ENCODE results near the gene GPR17.

The GPR17 gene

GRCh38 chr2:127641846-127642507 lies 4.0 kb upstream of the GPR17 start:
- DNase-seq (ENCODE audit: low read depth) = no peak

GRCh38 chr2:127642706-127643438 lies 3.1 kb upstream of the GPR17 start:
- DNase-seq (ENCODE audit: low read depth) = no peak

- DNase-seq (ENCODE audit: low read depth) = no peak
Observed at GRCh38 chr2:127643439-127644065, 2.4 kb upstream of the GPR17 start.

GRCh38 chr2:127644066-127645025 lies 1.6 kb upstream of the GPR17 start:
- no peak for DNase-seq (ENCODE audit: low read depth)

- DNase-seq (ENCODE audit: low read depth) = no peak
Observed at GRCh38 chr2:127645026-127645394, 943 bp upstream of the GPR17 start.

- no peak for DNase-seq (ENCODE audit: low read depth)
Observed at GRCh38 chr2:127646487-127647241, 711 bp downstream of the GPR17 start.

GRCh38 chr2:127647242-127648190 lies 1.6 kb downstream of the GPR17 start:
- DNase-seq (ENCODE audit: low read depth) = no peak

GRCh38 chr2:127648321-127648720 lies 2.4 kb downstream of the GPR17 start:
- DNase-seq (ENCODE audit: low read depth) = no peak

- no peak for DNase-seq (ENCODE audit: low read depth)
Observed at GRCh38 chr2:127649100-127649611, 3.2 kb downstream of the GPR17 start.

- peak; percentile 79 for DNase-seq (ENCODE audit: low read depth)
Observed at GRCh38 chr2:127649684-127650040, 3.7 kb downstream of the GPR17 start.

- no peak for DNase-seq (ENCODE audit: low read depth)
Observed at GRCh38 chr2:127650041-127650784, 4.3 kb downstream of the GPR17 start.

GRCh38 chr2:127650785-127651380 lies 4.9 kb downstream of the GPR17 start:
- DNase-seq (ENCODE audit: low read depth) = no peak

- DNase-seq (ENCODE audit: low read depth) = no peak
Observed at GRCh38 chr2:127651381-127651809, 5.4 kb downstream of the GPR17 start.

GRCh38 chr2:127651971-127652550 lies 6.1 kb downstream of the GPR17 start:
- DNase-seq (ENCODE audit: low read depth) = no peak

- no peak for DNase-seq (ENCODE audit: low read depth)
Observed at GRCh38 chr2:127652786-127653357, 6.9 kb downstream of the GPR17 start.

- DNase-seq (ENCODE audit: low read depth) = no peak
Observed at GRCh38 chr2:127653421-127654083, 7.6 kb downstream of the GPR17 start.

GRCh38 chr2:127654084-127654837 lies 8.3 kb downstream of the GPR17 start:
- DNase-seq (ENCODE audit: low read depth) = no peak
